Hepatocyte (in vitro differentiated cells): ENCODE measurements around the gene PPM1L. TPM values are rescaled to one million over a fixed set of nuclear protein-coding genes. Genes with fewer than 3 reads are reported as not detected.

Experiments
- DNase-seq: peaks from one replicate; pipeline ENCODE4 v3.0.0-alpha.2; 2016; ENCODE audit warnings: low spot score
- H2AFZ ChIP-seq: fragments of 200-600 bp; sonication (generic); 2 replicates; pipeline ENCODE4 v1.6.0; 2016; ENCODE audit warnings: antibody characterized with exemption, mild to moderate bottlenecking
- H3K27ac ChIP-seq: fragments of 200-600 bp; sonication (generic); 2 replicates; pipeline ENCODE4 v1.5.1; 2016; ENCODE audit warnings: mild to moderate bottlenecking
- H3K27me3 ChIP-seq: fragments of 200-600 bp; sonication (generic); 2 replicates; pipeline ENCODE4 v1.6.1; 2016
- H3K36me3 ChIP-seq: fragments of 200-600 bp; sonication (generic); replicated peaks from 2 replicates; pipeline ENCODE4 v1.5.1; 2016; ENCODE audit warnings: low read depth; ENCODE audit not compliant: insufficient read depth
- H3K4me1 ChIP-seq: fragments of 200-600 bp; sonication (generic); 2 replicates; pipeline ENCODE4 v1.5.1; 2016; ENCODE audit warnings: mild to moderate bottlenecking, moderate library complexity; ENCODE audit not compliant: insufficient read depth
- H3K4me2 ChIP-seq: fragments of 200-600 bp; sonication (generic); 2 replicates; pipeline ENCODE4 v1.6.0; 2016
- H3K4me3 ChIP-seq: fragments of 200-600 bp; sonication (generic); 2 replicates; pipeline ENCODE4 v1.5.1; 2016; ENCODE audit warnings: mild to moderate bottlenecking
- H3K79me2 ChIP-seq: fragments of 200-600 bp; sonication (generic); 2 replicates; pipeline ENCODE4 v1.6.0; 2017; ENCODE audit warnings: mild to moderate bottlenecking
- H3K9me2 ChIP-seq: fragments of 200-600 bp; sonication (generic); replicated peaks from 2 replicates; pipeline ENCODE4 v1.6.0; 2017; ENCODE audit warnings: mild to moderate bottlenecking; ENCODE audit not compliant: insufficient read depth
- H3K9me3 ChIP-seq: fragments of 200-600 bp; sonication (generic); 2 replicates; pipeline ENCODE4 v1.5.1; 2016; ENCODE audit warnings: low read depth, mild to moderate bottlenecking
- H4K20me1 ChIP-seq: fragments of 200-600 bp; sonication (generic); 2 replicates; pipeline ENCODE4 v1.6.0; 2016; ENCODE audit warnings: mild to moderate bottlenecking; ENCODE audit not compliant: insufficient read depth, poor library complexity, severe bottlenecking
- CTCF ChIP-seq: fragments of 200-600 bp; sonication (generic); IDR thresholded peaks from 2 replicates; pipeline ENCODE4 v1.5.1; 2016; ENCODE audit warnings: antibody characterized with exemption, mild to moderate bottlenecking; ENCODE audit not compliant: poor library complexity
- EZH2 ChIP-seq: fragments of 200-600 bp; sonication (generic); IDR thresholded peaks from 2 replicates; pipeline ENCODE4 v1.6.1; 2016; ENCODE audit warnings: antibody characterized with exemption, mild to moderate bottlenecking, borderline replicate concordance
- EZH2phosphoT487 ChIP-seq: fragments of 200-600 bp; sonication (generic); IDR thresholded peaks from one replicate; pipeline ENCODE4 v1.6.1; 2018; ENCODE audit warnings: antibody characterized with exemption, mild to moderate bottlenecking, low read depth, moderate library complexity; ENCODE audit not compliant: unreplicated experiment, severe bottlenecking
- WGBS: methylation state at CpG from one replicate; pipeline ENCODE4 v1.1.6; 2016; ENCODE audit warnings: low lambda C conversion rate; ENCODE audit errors: missing lambda C conversion rate; 5-methylcytosine and 5-hydroxymethylcytosine counted together
- polyA plus RNA-seq: library from polyadenylated mRNA; unstranded; fragments of >200 nt; fragmentation: Nextera tagmentation; extraction: Ambion mirVana; gene quantifications from 2 replicates; pipeline ENCODE4 v1.2.1, GENCODE V29; 2016
- total RNA-seq: library from RNA; depleted of rRNA; stranded (reverse); fragments of >200 nt; gene quantifications from 2 replicates; pipeline ENCODE4 v1.2.3, GENCODE V29; 2014

PPM1L gene
- total and polyA plus RNA-seq, 2 experiments from 2014 or later = 5.1 to 13.1 TPM

GRCh38 chr3:160837394-160837980 is 81.5 kb downstream of the PPM1L start:
- H2AFZ ChIP-seq = no peak overlapping the region
- H3K9me2 ChIP-seq = no peaks in the 10 kb centered on the region
- H3K27ac ChIP-seq = peak overlapping the region; percentile 55
- DNase-seq = peak; percentile 13
- whole genome bisulfite sequencing = 52% methylated on average over 3 of the region's 3 CpGs
- no peaks in the 10 kb centered on the region for H3K27me3 ChIP-seq
- H3K79me2 ChIP-seq = no peaks in the 10 kb centered on the region
- H3K4me3 ChIP-seq = no peak overlapping the region
- no peak overlapping the region for H3K4me2 ChIP-seq
- no peaks in the 10 kb centered on the region for H4K20me1 ChIP-seq
- H3K9me3 ChIP-seq = no peaks in the 10 kb centered on the region
- no peaks in the 10 kb centered on the region for H3K36me3 ChIP-seq
- H3K4me1 ChIP-seq = no peaks in the 10 kb centered on the region
- no peak for TF ChIP-seq EZH2phosphoT487

GRCh38 chr3:160840590-160840989 is 84.6 kb downstream of the PPM1L start:
- no peak overlapping the region for H3K4me2 ChIP-seq
- no peak overlapping the region for H2AFZ ChIP-seq
- no peaks in the 10 kb centered on the region for H4K20me1 ChIP-seq
- H3K9me3 ChIP-seq = no peaks in the 10 kb centered on the region
- no peaks in the 10 kb centered on the region for H3K36me3 ChIP-seq
- H3K27me3 ChIP-seq = no peaks in the 10 kb centered on the region
- 93% methylated on average over 2 of the region's 2 CpGs for WGBS
- TF ChIP-seq CTCF = no peak
- no peak for TF ChIP-seq EZH2
- no peak for TF ChIP-seq EZH2phosphoT487
- no peak overlapping the region for H3K4me3 ChIP-seq
- H3K9me2 ChIP-seq = no peaks in the 10 kb centered on the region
- no peaks in the 10 kb centered on the region for H3K4me1 ChIP-seq
- H3K79me2 ChIP-seq = no peaks in the 10 kb centered on the region
- no peak for DNase-seq
- no peak overlapping the region for H3K27ac ChIP-seq

DNA sequence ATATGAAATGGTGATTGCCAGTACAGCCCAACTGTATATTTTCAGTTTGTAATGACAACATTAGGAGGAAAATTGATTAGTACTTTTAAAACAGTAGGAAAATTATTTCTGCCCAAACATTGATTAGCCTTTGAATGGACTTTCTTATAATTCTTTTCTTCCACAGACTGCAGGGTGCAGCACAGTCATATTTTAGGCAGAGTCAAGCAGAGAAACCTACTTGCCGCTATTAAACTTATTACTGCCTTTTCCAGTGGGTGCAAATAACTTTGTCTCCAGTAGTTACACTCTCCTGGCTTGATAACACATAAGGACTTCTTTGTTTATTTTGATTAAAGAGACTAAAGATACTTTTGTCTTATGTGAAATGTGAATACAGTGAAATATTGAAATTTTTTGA is 85.4 kb downstream of the PPM1L start:
- TF ChIP-seq EZH2phosphoT487 = no peak
- H3K4me2 ChIP-seq = no peak overlapping the region
- H3K9me3 ChIP-seq = no peaks in the 10 kb centered on the region
- no peak for DNase-seq
- no peak overlapping the region for H3K27ac ChIP-seq
- H3K27me3 ChIP-seq = no peaks in the 10 kb centered on the region
- H2AFZ ChIP-seq = no peak overlapping the region
- 100% methylated on average over 1 of the region's 1 CpG for WGBS
- H3K79me2 ChIP-seq = no peaks in the 10 kb centered on the region
- no peaks in the 10 kb centered on the region for H3K9me2 ChIP-seq
- no peak overlapping the region for H3K4me3 ChIP-seq
- no peaks in the 10 kb centered on the region for H3K4me1 ChIP-seq
- no peaks in the 10 kb centered on the region for H4K20me1 ChIP-seq
- H3K36me3 ChIP-seq = no peaks in the 10 kb centered on the region

DNA sequence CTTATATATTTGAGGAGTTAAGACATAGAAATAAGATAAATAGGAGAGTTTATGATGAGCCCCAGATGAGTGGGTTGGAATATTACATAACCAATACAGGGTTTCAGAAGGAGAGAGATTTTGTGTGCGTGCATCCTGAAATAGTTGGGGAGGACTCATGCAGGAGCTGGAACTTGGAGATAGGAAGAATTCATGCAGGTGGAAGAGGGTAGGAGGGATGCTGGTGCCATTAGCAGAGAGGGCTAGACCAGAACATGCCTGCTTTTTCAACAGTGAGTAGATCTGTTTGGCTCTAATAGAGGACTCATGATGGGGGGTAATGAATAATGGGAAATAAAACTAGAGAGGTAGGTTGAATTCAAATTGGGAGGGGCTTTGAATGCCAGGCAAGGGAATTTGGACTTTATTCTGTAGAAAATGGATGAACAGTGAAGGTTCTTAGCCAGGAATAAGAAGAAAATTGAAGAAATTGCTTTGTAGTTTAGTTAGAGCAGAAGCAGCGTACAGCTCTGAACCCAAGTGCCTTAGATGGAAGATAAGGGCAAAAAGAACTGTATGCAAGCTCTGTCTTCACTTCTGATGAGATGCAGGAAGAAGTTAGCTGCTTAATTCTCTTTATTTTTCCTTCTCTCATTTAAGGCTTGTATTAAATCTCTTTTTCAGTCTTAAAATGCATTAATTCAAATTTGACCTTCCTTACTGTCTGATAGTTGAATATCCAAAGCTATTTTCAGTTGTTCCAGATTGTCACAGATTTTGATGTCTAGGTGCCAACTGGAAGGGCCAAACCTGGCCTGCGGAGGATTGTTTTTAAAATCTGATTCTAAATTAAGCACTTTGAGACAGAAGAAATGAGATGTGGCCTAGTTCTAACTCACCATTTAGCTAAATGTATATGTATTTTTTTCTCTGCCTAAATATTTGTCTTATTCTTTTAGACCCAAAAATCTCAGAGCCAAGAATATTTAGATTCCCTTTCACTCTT is 86.3 kb downstream of the PPM1L start:
- no peaks in the 10 kb centered on the region for H3K9me3 ChIP-seq
- H3K27me3 ChIP-seq = no peaks in the 10 kb centered on the region
- no peak for DNase-seq
- H4K20me1 ChIP-seq = no peaks in the 10 kb centered on the region
- WGBS = 94% methylated on average over 3 of the region's 3 CpGs
- no peak overlapping the region for H3K27ac ChIP-seq
- H3K4me3 ChIP-seq = no peak overlapping the region
- H3K4me2 ChIP-seq = no peak overlapping the region
- H3K36me3 ChIP-seq = no peaks in the 10 kb centered on the region
- no peaks in the 10 kb centered on the region for H3K9me2 ChIP-seq
- no peaks in the 10 kb centered on the region for H3K79me2 ChIP-seq
- H2AFZ ChIP-seq = no peak overlapping the region
- TF ChIP-seq EZH2phosphoT487 = no peak
- no peak for TF ChIP-seq CTCF
- TF ChIP-seq EZH2 = no peak
- no peaks in the 10 kb centered on the region for H3K4me1 ChIP-seq
